ENCODE results near the gene ST6GALNAC6. TPM values are rescaled to one million over a fixed set of nuclear protein-coding genes. Genes with fewer than 3 reads are reported as not detected.
A peak's percentile ranks its signal among the peaks of the same experiment; 100 is the strongest.

The ST6GALNAC6 gene
- total and polyA plus RNA-seq, 3 experiments from 2014 or later, result 52.3 to 54.7 (median 54.0) TPM

- peak; percentile 68 to 87 (median 81) for DNase-seq
- POLR2A ChIA-PET, result interaction anchor here (0.5 to 2.2 kb wide), 10 partner anchors 8 to 191 kb away, joined by 3 to 14 read pairs (median 5); partner anchors contain the start of genes CDK9, PTRH1 and ST6GALNAC4
- Histone ChIP-seq H3K36me3 (ENCODE audit: insufficient read depth, low read length) (peaks cover 9% of the 10 kb centered on the region), H3K4me1 (ENCODE audit: insufficient read depth, low read length) (peaks cover 44% of the 10 kb centered on the region), H3K4me3 (ENCODE audit: low read length) (peak overlapping the region; percentile 65), H3K9me3 (ENCODE audit: low read length) (no peaks in the 10 kb centered on the region), H3K27ac (ENCODE audit: low read depth, low read length) (peak overlapping the region; percentile 85), H3K27me3 (ENCODE audit: insufficient read depth, low read length, poor library complexity, severe bottlenecking) (no peaks in the 10 kb centered on the region)
- H3K27ac Mint-ChIP-seq, result peak overlapping the region; percentile 96 to 100 (median 100)
- H3K27me3 Mint-ChIP-seq, result peaks cover 0 to 3% of the 10 kb centered on the region in 2 donors
- no peaks in the 10 kb centered on the region for H3K9me3 Mint-ChIP-seq
- CTCF ChIA-PET, result interaction anchor here (0.7 to 2.3 kb wide), 10 partner anchors 10 to 171 kb away, joined by 3 to 20 read pairs (median 3); partner anchors contain the start of genes CDK9, ST6GALNAC4 and TOR2A
- peaks cover 1 to 50% (median 3%) of the 10 kb centered on the region in 3 donors for H3K36me3 Mint-ChIP-seq
- peak overlapping the region; percentile 88 to 99 (median 93) for H3K4me3 Mint-ChIP-seq
- peaks cover 48 to 56% (median 52%) of the 10 kb centered on the region in 3 donors for H3K4me1 Mint-ChIP-seq
Measured at GRCh38 chr9:127905788-127906191, 6.4 kb upstream of the ST6GALNAC6 start.

DNA sequence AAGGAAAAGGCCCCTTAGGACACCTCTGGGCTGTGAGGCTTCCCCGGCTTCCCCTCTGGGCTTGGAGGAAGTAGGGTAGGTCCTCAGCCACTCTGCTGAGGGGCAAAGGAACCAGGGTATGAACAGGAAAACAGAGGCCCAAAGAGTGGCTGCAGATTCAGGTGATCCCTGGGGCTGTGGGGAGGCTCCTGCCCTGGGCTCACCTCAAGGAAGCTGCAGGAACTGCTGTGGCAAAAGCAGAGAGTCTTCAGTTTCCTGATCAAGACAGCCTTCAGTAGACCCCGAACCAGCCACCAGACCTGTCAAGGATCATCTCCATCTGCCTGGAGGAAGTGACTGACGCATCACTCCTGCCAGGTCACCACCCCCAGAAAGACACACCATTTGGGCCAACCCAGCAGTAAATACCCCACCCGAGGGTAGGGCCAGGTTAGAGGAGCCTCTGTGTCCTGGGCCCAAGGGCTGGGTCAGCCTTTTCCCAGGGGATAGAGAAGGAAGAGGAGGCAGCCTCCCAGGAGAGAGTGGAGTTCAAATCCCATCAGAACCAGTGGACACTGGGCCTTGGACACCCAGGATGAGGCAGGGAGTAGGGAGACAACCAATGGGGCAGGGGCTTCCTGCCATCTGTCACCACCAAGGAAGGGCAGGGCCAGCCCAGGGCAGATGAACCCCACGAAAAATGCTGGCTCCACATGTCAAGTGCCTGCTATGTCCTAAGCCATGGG lies 5.8 kb upstream of the ST6GALNAC6 start:
- Mint-ChIP-seq H3K27me3 (peaks cover 0 to 3% of the 10 kb centered on the region in 2 donors), H3K9me3 (no peaks in the 10 kb centered on the region), H3K4me1 (peaks cover 45 to 54% (median 48%) of the 10 kb centered on the region in 3 donors), H3K27ac (peak overlapping the region; percentile 96 to 100 (median 100)), H3K4me3 (peak overlapping the region; percentile 88 to 99 (median 93)), H3K36me3 (peaks cover 0 to 44% (median 0%) of the 10 kb centered on the region in 3 donors)
- POLR2A ChIA-PET, result interaction anchor here (0.5 to 2.9 kb wide), 8 partner anchors 8 to 190 kb away, joined by 3 to 14 read pairs (median 4); partner anchors contain the start of genes CDK9, PTRH1 and ST6GALNAC4
- peak; percentile 59 to 81 (median 73) for DNase-seq
- peaks cover 45% of the 10 kb centered on the region for H3K4me1 ChIP-seq (ENCODE audit: insufficient read depth, low read length)
- CTCF ChIA-PET, result interaction anchor here (1.0 to 2.3 kb wide), 4 partner anchors 16 to 119 kb away, joined by 3 to 20 read pairs (median 5); partner anchors contain the start of gene CDK9
- peaks cover 3% of the 10 kb centered on the region for H3K36me3 ChIP-seq (ENCODE audit: insufficient read depth, low read length)
- H3K9me3 ChIP-seq (ENCODE audit: low read length), result no peaks in the 10 kb centered on the region
- H3K4me3 ChIP-seq (ENCODE audit: low read length), result peak overlapping the region; percentile 65
- no peaks in the 10 kb centered on the region for H3K27me3 ChIP-seq (ENCODE audit: insufficient read depth, low read length, poor library complexity, severe bottlenecking)
- H3K27ac ChIP-seq (ENCODE audit: low read depth, low read length), result peak overlapping the region; percentile 85

- Mint-ChIP-seq H3K4me1 (peaks cover 48 to 60% (median 50%) of the 10 kb centered on the region in 3 donors), H3K9me3 (no peaks in the 10 kb centered on the region), H3K4me3 (peak overlapping the region; percentile 88 to 99 (median 93)), H3K27ac (peak overlapping the region; percentile 96 to 100 (median 100)), H3K36me3 (peaks cover 0 to 45% (median 0%) of the 10 kb centered on the region in 3 donors), H3K27me3 (peaks cover 0 to 3% of the 10 kb centered on the region in 2 donors)
- Histone ChIP-seq H3K9me3 (ENCODE audit: low read length) (no peaks in the 10 kb centered on the region), H3K4me1 (ENCODE audit: insufficient read depth, low read length) (peaks cover 50% of the 10 kb centered on the region), H3K36me3 (ENCODE audit: insufficient read depth, low read length) (no peaks in the 10 kb centered on the region), H3K27ac (ENCODE audit: low read depth, low read length) (peak overlapping the region; percentile 85), H3K27me3 (ENCODE audit: insufficient read depth, low read length, poor library complexity, severe bottlenecking) (no peaks in the 10 kb centered on the region), H3K4me3 (ENCODE audit: low read length) (peak overlapping the region; percentile 65)
- DNase-seq, result peak in 1 of 5 donors; percentile 54
- ChIA-PET CTCF (interaction anchor here (1.0 to 1.4 kb wide), 3 partner anchors 17 to 40 kb away, joined by 3 to 7 read pairs (median 4); no protein-coding TSS in a partner anchor), POLR2A (interaction anchor here (0.5 to 2.9 kb wide), 3 partner anchors 8 to 119 kb away, joined by 3 to 9 read pairs (median 4); partner anchors contain the start of gene CDK9)
Measured at GRCh38 chr9:127904561-127905003, 5.2 kb upstream of the ST6GALNAC6 start.

DNA sequence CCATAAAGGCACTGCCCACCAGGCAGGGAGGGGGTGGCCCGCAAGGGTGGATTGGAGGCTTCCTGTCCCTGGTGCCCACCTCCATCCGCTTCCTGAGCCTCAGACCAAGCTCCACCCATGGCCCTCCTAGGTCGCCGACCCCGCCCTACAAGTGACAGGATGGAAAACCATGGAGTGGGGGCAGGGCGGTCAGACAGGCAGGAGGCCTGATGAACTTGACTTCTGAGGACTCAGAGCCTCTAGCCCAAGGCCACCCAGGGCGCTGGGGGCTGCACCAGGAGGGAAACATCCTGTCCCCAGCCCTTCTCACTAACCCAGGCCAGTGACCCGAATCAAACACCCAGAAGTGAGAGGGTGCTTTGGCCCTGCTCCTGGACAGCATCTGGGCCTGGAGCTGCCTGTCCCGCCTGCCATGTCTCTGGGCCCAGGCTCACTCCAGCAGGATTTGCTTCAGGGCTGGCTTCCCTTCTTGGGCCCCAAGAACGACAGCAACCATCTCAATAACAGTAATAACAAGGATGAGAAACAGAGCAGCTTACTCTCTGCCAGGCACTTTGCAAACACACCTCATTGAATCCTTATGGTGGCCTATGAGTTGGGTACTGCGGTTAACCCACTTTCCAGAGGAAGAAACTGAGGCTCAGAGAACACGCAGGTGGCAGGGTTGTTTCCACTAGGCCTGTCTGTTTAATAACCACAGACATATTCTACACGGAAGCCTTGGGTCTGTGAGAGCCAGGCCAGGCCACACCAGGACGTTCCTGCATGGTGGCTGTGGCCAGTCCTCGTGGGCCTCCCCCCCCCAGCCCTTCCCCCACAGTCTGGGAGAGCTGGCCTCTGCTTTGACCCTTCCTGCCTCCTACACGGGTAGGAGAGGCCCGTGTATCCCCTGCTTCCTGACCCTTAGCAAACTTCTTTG lies 4.4 kb upstream of the ST6GALNAC6 start:
- peaks cover 0 to 3% of the 10 kb centered on the region in 2 donors for H3K27me3 Mint-ChIP-seq
- peak overlapping the region; percentile 96 to 100 (median 100) for H3K27ac Mint-ChIP-seq
- H3K4me3 Mint-ChIP-seq, result peak overlapping the region; percentile 88 to 99 (median 93)
- peak; percentile 61 to 83 (median 62) for DNase-seq
- H3K4me3 ChIP-seq (ENCODE audit: low read length), result peak overlapping the region; percentile 65
- no peaks in the 10 kb centered on the region for H3K36me3 ChIP-seq (ENCODE audit: insufficient read depth, low read length)
- no peaks in the 10 kb centered on the region for H3K9me3 ChIP-seq (ENCODE audit: low read length)
- H3K9me3 Mint-ChIP-seq, result no peaks in the 10 kb centered on the region
- H3K4me1 ChIP-seq (ENCODE audit: insufficient read depth, low read length), result peaks cover 50% of the 10 kb centered on the region
- H3K36me3 Mint-ChIP-seq, result peaks cover 0 to 41% (median 0%) of the 10 kb centered on the region in 3 donors
- ChIA-PET CTCF (interaction anchor here (1.0 to 1.4 kb wide), 4 partner anchors 18 to 39 kb away, joined by 3 to 7 read pairs (median 4); no protein-coding TSS in a partner anchor), POLR2A (interaction anchor here (0.7 to 2.9 kb wide), 3 partner anchors 13 to 118 kb away, joined by 4 to 9 read pairs (median 6); partner anchors contain the start of genes CDK9 and ST6GALNAC4)
- H3K4me1 Mint-ChIP-seq, result peaks cover 48 to 60% (median 50%) of the 10 kb centered on the region in 3 donors
- H3K27ac ChIP-seq (ENCODE audit: low read depth, low read length), result peak overlapping the region; percentile 85
- no peaks in the 10 kb centered on the region for H3K27me3 ChIP-seq (ENCODE audit: insufficient read depth, low read length, poor library complexity, severe bottlenecking)

GRCh38 chr9:127898433-127899127 lies 823 bp downstream of the ST6GALNAC6 start:
- Histone ChIP-seq H3K27ac (ENCODE audit: low read depth, low read length) (peak overlapping the region; percentile 47), H3K9me3 (ENCODE audit: low read length) (no peaks in the 10 kb centered on the region), H3K36me3 (ENCODE audit: insufficient read depth, low read length) (peaks cover 24% of the 10 kb centered on the region), H3K4me3 (ENCODE audit: low read length) (peak overlapping the region; percentile 55), H3K27me3 (ENCODE audit: insufficient read depth, low read length, poor library complexity, severe bottlenecking) (no peaks in the 10 kb centered on the region), H3K4me1 (ENCODE audit: insufficient read depth, low read length) (peaks cover 36% of the 10 kb centered on the region)
- Mint-ChIP-seq H3K4me1 (peaks cover 35 to 63% (median 46%) of the 10 kb centered on the region in 3 donors), H3K36me3 (peaks cover 25 to 44% (median 27%) of the 10 kb centered on the region in 3 donors), H3K27ac (peak overlapping the region in 7 of 8 donors; percentile 70 to 97 (median 91)), H3K27me3 (no peaks in the 10 kb centered on the region), H3K4me3 (peak overlapping the region; percentile 83 to 91 (median 88)), H3K9me3 (peaks cover 0 to 3% (median 0%) of the 10 kb centered on the region in 5 donors)
- POLR2A ChIA-PET, result interaction anchor here (0.6 to 1.5 kb wide), 2 partner anchors 8 to 17 kb away, joined by 4 to 7 read pairs; partner anchors contain the start of gene ST6GALNAC4
- CTCF ChIA-PET, result interaction anchor here (0.6 to 1.6 kb wide), 5 partner anchors 12 to 164 kb away, joined by 3 to 5 read pairs (median 3); partner anchors contain the start of genes ST6GALNAC4 and TOR2A
- peak in 1 of 5 donors; percentile 31 for DNase-seq

- H3K36me3 Mint-ChIP-seq, result peaks cover 36 to 57% (median 39%) of the 10 kb centered on the region in 3 donors
Measured at GRCh38 chr9:127897193-127897692, 2.2 kb downstream of the ST6GALNAC6 start.

More at GRCh38 chr9:127897193-127897692, 2.2 kb downstream of the ST6GALNAC6 start:
- peaks cover 29% of the 10 kb centered on the region for H3K4me1 ChIP-seq (ENCODE audit: insufficient read depth, low read length)
- H3K4me3 Mint-ChIP-seq, result peak overlapping the region; percentile 24 to 88 (median 54)
- H3K4me3 ChIP-seq (ENCODE audit: low read length), result no peak overlapping the region
- CTCF ChIA-PET, result interaction anchor here (1.3 to 1.4 kb wide), 2 partner anchors 24 to 28 kb away, joined by 4 to 7 read pairs; no protein-coding TSS in a partner anchor
- H3K27me3 Mint-ChIP-seq, result no peaks in the 10 kb centered on the region
- peaks cover 31 to 60% (median 46%) of the 10 kb centered on the region in 3 donors for H3K4me1 Mint-ChIP-seq
- peaks cover 34% of the 10 kb centered on the region for H3K36me3 ChIP-seq (ENCODE audit: insufficient read depth, low read length)
- POLR2A ChIA-PET, result interaction anchor here (1.3 kb wide), 1 partner anchor 9 kb away, joined by 4 read pairs; no protein-coding TSS in a partner anchor
- peaks cover 0 to 11% (median 0%) of the 10 kb centered on the region in 5 donors for H3K9me3 Mint-ChIP-seq
- H3K27ac Mint-ChIP-seq, result peak overlapping the region in 5 of 8 donors; percentile 36 to 91 (median 82)
- no peaks in the 10 kb centered on the region for H3K27me3 ChIP-seq (ENCODE audit: insufficient read depth, low read length, poor library complexity, severe bottlenecking)
- peak overlapping the region; percentile 12 for H3K27ac ChIP-seq (ENCODE audit: low read depth, low read length)
- peak in 1 of 5 donors; percentile 28 for DNase-seq
- no peaks in the 10 kb centered on the region for H3K9me3 ChIP-seq (ENCODE audit: low read length)
